SK-N-SH treated with all-trans-retinoic acid at 6 μM for 48 hours (cell line): Measurements from ENCODE around the gene ARVCF.

Experiments
- ATAC-seq: fragments of 200-7000 bp; cut with Tn5 transposase; 3 replicates; pipeline ENCODE4 v1.9.1; 2020; ENCODE audit warnings: mild to moderate bottlenecking, moderate library complexity
- BACH2 ChIP-seq: fragments of 250-450 bp; sonication (Bioruptor Pico); IDR thresholded peaks from 2 replicates; pipeline ENCODE4 v1.9.0; 2021; ENCODE audit warnings: mild to moderate bottlenecking, borderline replicate concordance
- CREB5 ChIP-seq: fragments of 250-450 bp; sonication (Bioruptor Pico); IDR thresholded peaks from 2 replicates; pipeline ENCODE4 v1.5.1; 2020; ENCODE audit warnings: low read depth, mild to moderate bottlenecking, moderate library complexity
- CSDC2 ChIP-seq: fragments of 250-450 bp; sonication (Bioruptor Pico); IDR thresholded peaks from 2 replicates; pipeline ENCODE4 v1.5.0; 2020; ENCODE audit warnings: mild to moderate bottlenecking, moderate library complexity
- ESRRG ChIP-seq: fragments of 250-450 bp; sonication (Bioruptor Pico); IDR thresholded peaks from 2 replicates; pipeline ENCODE4 v1.6.1; 2021; ENCODE audit warnings: mild to moderate bottlenecking
- ISL1 ChIP-seq: fragments of 250-450 bp; sonication (Bioruptor Pico); IDR thresholded peaks from 2 replicates; pipeline ENCODE4 v2.1.2; 2022; ENCODE audit warnings: mild to moderate bottlenecking, moderate library complexity
- POU6F1 ChIP-seq: fragments of 250-450 bp; sonication (Bioruptor Pico); IDR thresholded peaks from 2 replicates; pipeline ENCODE4 v1.8.0; 2021; ENCODE audit warnings: low read depth, mild to moderate bottlenecking, moderate library complexity, borderline replicate concordance
- RARB ChIP-seq: fragments of 250-450 bp; sonication (Bioruptor Pico); IDR thresholded peaks from 2 replicates; pipeline ENCODE4 v1.8.0; 2021; ENCODE audit warnings: mild to moderate bottlenecking, moderate library complexity
- SNAI2 ChIP-seq: fragments of 250-450 bp; sonication (Bioruptor Pico); IDR thresholded peaks from 2 replicates; pipeline ENCODE4 v1.5.0; 2020; ENCODE audit warnings: mild to moderate bottlenecking, moderate library complexity
- TCF4 ChIP-seq: fragments of 250-450 bp; sonication (Bioruptor Pico); IDR thresholded peaks from 2 replicates; pipeline ENCODE4 v1.8.0; 2021; ENCODE audit warnings: mild to moderate bottlenecking, moderate library complexity, borderline replicate concordance
- TOX ChIP-seq: fragments of 250-450 bp; sonication (Bioruptor Pico); IDR thresholded peaks from 2 replicates; pipeline ENCODE4 v1.8.0; 2021; ENCODE audit warnings: mild to moderate bottlenecking, moderate library complexity, borderline replicate concordance
- TSHZ2 ChIP-seq: fragments of 250-450 bp; sonication (Bioruptor Pico); IDR thresholded peaks from 2 replicates; pipeline ENCODE4 v1.5.0; 2020; ENCODE audit warnings: mild to moderate bottlenecking, moderate library complexity
- ZC3H10 ChIP-seq: fragments of 250-450 bp; sonication (Bioruptor Pico); IDR thresholded peaks from 2 replicates; pipeline ENCODE4 v1.5.1; 2021; ENCODE audit warnings: mild to moderate bottlenecking, moderate library complexity
- ZFP3 ChIP-seq: fragments of 250-450 bp; sonication (Bioruptor Pico); IDR thresholded peaks from 2 replicates; pipeline ENCODE4 v1.5.0; 2020; ENCODE audit warnings: mild to moderate bottlenecking, moderate library complexity
- ZFP30 ChIP-seq: fragments of 450-650 bp; formaldehyde crosslinking; IDR thresholded peaks from 2 replicates; pipeline ENCODE4 v1.5.0; 2022; ENCODE audit warnings: mild to moderate bottlenecking, moderate library complexity
- ZNF565 ChIP-seq: fragments of 450-650 bp; formaldehyde crosslinking; conservative IDR thresholded peaks from 2 replicates; pipeline ENCODE4 v1.5.0; 2020; ENCODE audit warnings: low read depth, mild to moderate bottlenecking, moderate library complexity
- ZNF70 ChIP-seq: fragments of 450-650 bp; formaldehyde crosslinking; IDR thresholded peaks from 2 replicates; pipeline ENCODE4 v1.5.0; 2020; ENCODE audit warnings: mild to moderate bottlenecking, moderate library complexity
- ZNF8 ChIP-seq: fragments of 450-650 bp; formaldehyde crosslinking; IDR thresholded peaks from 2 replicates; pipeline ENCODE4 v1.5.0; 2020; ENCODE audit warnings: mild to moderate bottlenecking, moderate library complexity
- TF ChIP-seq, protein P1 (sequence below): fragments of 250-450 bp; sonication (Bioruptor Pico); IDR thresholded peaks from 2 replicates; pipeline ENCODE4 v1.5.1; 2021; ENCODE audit warnings: mild to moderate bottlenecking, moderate library complexity

ARVCF gene

GRCh38 chr22:19981171-19981960, 35.3 kb downstream of the ARVCF start:
- TF ChIP-seq, protein P1, sequence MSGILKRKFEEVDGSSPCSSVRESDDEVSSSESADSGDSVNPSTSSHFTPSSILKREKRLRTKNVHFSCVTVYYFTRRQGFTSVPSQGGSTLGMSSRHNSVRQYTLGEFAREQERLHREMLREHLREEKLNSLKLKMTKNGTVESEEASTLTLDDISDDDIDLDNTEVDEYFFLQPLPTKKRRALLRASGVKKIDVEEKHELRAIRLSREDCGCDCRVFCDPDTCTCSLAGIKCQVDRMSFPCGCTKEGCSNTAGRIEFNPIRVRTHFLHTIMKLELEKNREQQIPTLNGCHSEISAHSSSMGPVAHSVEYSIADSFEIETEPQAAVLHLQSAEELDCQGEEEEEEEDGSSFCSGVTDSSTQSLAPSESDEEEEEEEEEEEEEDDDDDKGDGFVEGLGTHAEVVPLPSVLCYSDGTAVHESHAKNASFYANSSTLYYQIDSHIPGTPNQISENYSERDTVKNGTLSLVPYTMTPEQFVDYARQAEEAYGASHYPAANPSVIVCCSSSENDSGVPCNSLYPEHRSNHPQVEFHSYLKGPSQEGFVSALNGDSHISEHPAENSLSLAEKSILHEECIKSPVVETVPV (CRISPR knock-in tag) = no peak
- TF ChIP-seq SNAI2 (no peak), ZC3H10 (CRISPR knock-in tag) (no peak), RARB (CRISPR knock-in tag) (no peak)
- no peak for ATAC-seq

- ATAC-seq = no peak
- no peak for TF ChIP-seq CREB5 (CRISPR knock-in tag)
- TF ChIP-seq TOX (CRISPR knock-in tag) = no peak
- TF ChIP-seq ZFP3 (CRISPR knock-in tag) = no peak
- no peak for TF ChIP-seq POU6F1 (CRISPR knock-in tag)
Observed at GRCh38 chr22:19980766-19981165, 35.9 kb downstream of the ARVCF start.

GRCh38 chr22:19979712-19980493, 36.7 kb downstream of the ARVCF start:
- ATAC-seq = no peak
- TF ChIP-seq RARB (CRISPR knock-in tag) (no peak), ZC3H10 (CRISPR knock-in tag) (no peak), CREB5 (CRISPR knock-in tag) (no peak), ZNF70 (no peak), TSHZ2 (CRISPR knock-in tag) (no peak), ZFP30 (CRISPR knock-in tag) (no peak), TCF4 (CRISPR knock-in tag) (no peak), ESRRG (no peak)
- TF ChIP-seq, protein P1 (CRISPR knock-in tag) = no peak
- TF ChIP-seq, all 23 proteins: peak for 0

DNA sequence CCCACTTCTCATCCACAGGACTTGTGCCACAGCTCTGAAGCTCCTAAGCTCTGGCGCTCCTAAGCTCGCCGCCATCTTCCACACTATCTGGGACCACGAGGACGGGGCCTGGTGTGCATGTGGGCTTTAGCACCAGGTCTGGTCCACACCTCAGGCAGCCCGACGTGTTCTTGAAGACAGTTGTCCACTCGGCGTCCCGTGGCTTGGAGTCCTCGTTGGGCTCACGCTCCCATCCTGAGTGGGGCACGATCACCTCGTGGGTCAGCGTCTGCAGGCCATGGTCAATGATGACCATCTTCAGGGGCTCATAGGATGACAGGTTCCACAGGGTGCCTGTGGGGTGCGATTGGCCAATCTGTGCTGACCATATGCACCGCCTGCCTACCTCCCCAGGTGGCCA, 37.9 kb downstream of the ARVCF start:
- no peak for ATAC-seq
- TF ChIP-seq BACH2 (CRISPR knock-in tag) (no peak), ZNF565 (no peak), ZC3H10 (CRISPR knock-in tag) (no peak), SNAI2 (no peak), CREB5 (CRISPR knock-in tag) (no peak), CSDC2 (CRISPR knock-in tag) (no peak), ISL1 (CRISPR knock-in tag) (no peak), ESRRG (no peak), TCF4 (CRISPR knock-in tag) (no peak), ZNF8 (CRISPR knock-in tag) (no peak)
- TF ChIP-seq, protein P1 (CRISPR knock-in tag) = no peak
